NCI-H1105 (cell line): Measurements from ENCODE around the gene FOXP3.
A peak's percentile ranks its signal among the peaks of the same experiment; 100 is the strongest.

Source experiments
- DNase-seq: peaks from one replicate; lab custom pipeline; 2025; lab: John Stamatoyannopoulos, UW

Gene FOXP3

DNA sequence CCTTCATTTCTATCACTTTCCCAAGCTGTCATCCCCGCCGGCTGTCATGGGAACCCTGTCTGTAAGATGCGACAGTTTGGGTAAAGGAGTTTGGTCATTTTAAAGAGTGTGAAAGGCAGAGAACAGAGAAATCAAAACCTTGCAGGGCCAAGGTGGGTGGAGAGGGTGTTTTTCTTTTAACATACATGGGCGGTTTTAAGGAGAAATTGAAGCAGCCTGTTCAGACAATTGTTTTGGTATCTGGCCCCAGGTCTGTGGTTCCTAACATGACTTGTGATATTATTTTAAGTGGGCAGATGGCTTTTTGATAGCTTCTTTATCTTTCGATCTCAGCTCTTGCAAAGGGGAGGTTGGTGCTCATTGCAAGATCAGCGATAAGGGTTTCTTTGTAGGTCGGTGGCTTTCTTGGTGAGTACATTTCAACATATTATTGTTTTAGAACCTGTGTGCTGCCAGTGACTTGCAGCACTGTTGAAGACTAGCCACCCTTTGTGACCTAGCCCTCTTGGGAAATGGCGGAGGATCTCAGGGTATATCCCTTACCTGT lies 8.7 kb upstream of the FOXP3 start:
- DNase-seq = no peak

DNA sequence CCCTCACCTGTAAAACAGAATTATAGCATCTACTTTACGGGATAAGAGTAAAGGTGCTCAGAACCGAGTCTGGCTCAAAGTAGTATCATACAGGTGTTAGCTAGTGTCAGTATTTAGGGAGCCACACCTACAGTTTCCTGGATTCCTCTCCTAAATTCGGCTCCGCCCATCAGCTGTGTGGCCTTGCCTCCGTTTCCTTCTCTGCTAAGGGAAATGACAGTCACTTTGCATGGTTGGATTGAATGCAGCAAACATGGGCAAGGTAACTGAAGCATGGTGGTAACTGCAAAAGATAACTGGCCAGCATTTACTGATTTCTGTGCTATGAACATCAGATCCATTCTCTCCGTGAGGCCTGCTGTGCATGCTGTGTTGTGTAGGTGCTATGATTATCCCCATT lies 7.9 kb upstream of the FOXP3 start:
- no peak for DNase-seq

DNA sequence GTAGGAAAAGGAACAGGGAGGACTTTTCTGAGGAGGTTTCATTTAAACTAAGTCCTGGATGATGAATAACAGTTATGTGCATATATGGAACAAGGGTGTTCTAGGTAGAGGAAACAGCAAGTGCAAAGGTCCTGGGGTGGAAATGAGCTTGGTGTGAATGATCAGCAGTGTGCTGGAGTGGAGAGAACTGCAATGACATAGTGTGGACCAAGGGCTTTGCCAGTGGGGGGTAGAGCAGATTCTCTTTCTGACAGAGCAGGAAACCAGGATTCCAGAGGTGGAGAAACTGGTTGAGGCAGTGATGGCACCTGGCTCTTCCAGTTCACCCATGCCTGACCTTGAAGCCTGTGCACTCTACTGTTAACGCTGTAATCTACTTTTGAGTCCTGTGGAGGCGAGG lies 6.8 kb upstream of the FOXP3 start:
- DNase-seq = no peak

DNA sequence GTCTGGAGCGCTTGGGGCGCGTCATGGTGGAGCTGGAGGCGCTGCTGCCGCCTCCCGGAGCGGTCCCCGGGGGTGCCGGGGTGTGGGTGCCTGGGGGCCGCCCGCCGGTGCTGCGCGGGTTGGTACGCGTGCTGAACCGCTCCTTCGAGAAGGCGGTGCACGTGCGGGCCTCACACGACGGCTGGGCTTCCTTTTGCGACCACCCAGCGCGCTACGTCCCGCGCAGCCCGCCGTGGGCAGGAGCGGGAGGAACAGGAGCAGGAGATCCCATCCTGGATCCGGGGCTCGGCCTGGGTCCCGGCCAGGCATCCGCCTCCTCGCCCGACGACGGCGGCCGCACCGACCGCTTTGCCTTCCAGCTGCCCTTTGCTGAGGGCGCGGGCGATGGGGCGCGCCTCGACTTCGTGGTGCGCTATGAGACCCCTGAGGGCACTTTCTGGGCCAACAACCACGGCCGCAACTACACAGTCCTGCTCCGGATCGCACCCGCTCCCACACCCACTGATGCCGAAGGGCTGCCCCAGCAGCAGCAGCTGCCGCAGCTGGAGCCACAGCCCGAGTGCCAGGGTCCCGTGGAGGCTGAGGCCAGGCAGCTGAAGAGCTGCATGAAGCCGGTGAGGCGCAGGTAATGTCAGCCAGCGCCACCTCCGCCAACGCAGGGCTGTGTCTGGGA lies 5.9 kb upstream of the FOXP3 start:
- DNase-seq = no peak

DNA sequence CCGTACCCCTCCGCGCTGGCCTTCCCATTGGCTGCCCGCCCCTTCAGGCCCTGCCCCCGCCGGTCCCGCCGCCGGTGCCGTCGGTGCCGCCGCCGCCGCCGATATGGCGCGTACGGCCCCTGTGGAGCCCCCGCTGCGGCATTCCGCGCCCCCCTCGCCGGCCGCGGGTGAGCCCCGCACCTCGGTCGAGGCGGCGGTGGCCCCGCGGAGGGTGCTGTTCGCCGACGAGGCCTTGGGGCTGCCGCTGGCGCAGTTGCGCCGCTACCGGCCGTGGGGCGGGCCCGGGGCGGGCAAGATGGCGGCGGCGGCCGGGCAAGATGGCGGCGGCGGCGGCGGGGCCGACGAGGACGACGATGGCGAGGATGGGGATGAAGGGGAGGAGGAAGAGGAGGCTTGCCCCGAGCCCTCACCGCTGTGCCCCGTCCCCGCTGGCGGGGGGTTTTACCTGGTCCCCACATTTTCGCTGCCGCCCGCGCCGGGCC lies 5.3 kb upstream of the FOXP3 start, which contains the start of gene PPP1R3F:
Gene PPP1R3F (plus strand): TSS at position 27 of the 482 bp plus-strand sequence. CDS start 77 bp downstream, at position 104.
- DNase-seq = no peak

DNA sequence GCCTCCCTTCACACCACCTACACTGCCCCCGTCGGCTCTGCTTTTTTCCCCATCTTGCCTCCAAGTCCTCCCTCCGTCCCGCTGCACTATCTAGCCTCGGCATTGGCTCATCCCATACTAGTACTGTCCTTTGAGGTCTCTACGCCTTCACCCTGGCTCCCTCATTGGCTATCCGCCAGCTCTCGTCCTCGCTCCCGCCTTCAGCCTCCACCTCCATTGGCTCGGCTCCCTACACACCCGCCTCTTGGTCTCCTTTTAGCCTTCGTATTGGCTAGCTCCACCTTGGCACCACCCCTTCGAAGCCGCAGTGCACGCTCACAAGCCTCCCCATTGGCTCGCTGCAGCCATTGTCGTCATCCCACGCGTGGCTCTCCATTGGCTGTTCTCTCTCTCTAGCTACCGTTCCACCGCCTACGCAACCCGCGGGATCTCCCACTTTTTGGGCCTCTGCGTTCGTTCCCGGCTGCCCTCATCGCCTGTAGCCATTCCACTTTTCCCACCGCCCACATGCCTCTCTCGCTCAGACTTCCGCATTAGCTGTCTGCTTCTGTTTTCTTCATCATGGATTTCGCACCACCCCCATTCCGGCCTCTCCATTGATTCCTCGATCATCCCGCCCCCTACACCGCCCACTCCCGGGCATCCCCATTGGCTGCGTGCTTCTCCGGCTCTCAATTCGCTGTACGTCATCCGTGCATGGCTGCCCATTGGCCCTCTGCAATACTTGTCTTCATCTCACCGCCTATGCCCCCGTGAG lies 4.7 kb upstream of the FOXP3 start:
- peak; percentile 92 for DNase-seq

DNA sequence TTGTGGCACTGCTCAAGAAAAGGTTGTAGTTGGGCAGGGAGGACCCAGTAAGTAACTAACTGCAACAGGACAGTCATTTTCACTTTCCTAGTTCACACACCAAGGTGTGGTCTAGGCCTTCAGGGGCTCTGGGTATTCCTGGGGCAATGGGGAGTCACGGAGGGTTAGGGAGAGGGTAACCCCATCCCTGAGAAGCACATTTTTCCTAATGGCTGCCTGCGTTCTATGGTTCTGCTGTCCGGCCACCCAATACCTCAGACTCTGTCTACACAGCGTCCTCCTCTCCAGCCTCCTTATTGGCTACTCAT lies 4.1 kb upstream of the FOXP3 start:
- no peak for DNase-seq

DNA sequence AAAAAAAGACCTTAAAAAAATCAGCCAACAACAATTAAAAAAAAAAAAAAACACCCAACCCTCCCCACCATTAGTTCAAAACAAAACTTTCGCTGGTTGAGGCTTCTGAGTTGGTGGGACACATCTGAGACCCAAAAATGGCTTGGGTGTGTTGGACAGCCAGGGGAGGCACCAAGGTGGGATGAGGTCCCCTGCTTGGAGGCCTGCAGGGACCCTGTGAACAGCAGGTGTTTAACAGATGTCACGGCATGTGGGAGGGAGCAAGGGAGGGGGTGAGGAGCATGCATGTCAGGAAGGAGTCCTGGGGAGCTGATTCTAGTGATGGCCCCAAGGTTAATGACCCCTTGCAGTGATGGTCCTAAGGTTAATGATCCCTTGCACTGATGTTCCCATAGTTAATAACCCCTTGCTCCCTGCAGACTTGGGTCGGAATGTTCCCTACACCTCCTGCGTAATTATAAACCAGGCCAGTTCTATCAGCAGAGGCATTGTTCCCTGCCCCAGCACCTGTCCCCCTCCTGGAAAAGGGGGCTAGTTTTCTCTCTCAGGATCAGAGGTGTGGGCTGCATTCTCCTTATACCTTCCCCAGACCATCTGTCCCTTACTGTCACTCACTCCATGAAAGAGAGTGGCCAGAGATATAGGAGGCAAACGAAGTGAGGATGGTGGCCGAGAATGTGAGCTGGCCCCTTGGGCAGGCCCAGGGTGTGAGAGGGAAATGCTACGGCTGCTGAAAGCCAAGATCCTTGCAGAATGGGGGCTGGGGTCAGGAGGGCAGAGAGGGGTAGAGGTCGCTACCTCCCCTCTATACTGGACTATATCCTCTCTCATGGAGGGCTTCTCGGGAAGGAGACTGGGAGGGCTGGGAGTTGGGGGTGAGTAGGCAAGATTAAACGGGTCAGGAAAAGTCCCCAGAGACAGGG lies 2.3 kb upstream of the FOXP3 start:
- DNase-seq = no peak

DNA sequence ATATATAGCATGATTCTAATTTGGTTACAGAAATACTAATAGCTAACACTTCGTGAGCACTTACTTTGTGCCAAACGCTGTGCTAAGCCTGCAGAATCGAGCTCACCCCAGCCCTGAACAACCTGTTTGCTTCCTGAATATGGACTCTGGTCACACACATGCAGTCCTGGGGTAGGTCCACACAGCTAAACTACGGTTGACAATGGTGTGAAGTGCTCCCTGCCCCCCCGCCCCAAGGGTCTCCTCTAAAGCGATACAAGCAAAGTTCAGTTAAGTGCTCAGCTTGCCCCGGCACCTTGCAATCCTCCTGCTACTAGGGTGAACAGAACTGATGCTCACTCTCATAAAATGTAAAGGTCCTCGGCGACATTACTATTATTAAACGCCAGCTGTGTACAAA lies 879 bp downstream of the FOXP3 start:
- DNase-seq = no peak

DNA sequence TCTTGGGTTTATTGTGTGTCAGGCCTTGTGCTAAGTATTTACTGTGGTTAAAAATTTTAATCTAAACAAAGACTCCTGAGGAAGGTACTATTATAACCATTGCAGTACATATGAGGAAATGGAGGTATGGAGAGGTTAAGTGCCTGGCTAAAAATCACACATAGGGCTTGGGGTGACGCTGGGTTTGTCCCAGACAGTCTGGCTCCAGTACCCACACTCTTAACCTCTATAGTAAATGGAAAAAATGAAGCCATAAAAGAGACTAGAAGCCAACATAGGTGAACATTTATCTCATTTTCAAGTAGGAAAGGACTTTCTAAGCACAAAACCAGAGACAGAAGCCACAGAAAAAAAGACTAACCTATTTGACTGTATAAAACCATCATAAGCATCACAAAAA lies 1.9 kb downstream of the FOXP3 start:
- no peak for DNase-seq

DNA sequence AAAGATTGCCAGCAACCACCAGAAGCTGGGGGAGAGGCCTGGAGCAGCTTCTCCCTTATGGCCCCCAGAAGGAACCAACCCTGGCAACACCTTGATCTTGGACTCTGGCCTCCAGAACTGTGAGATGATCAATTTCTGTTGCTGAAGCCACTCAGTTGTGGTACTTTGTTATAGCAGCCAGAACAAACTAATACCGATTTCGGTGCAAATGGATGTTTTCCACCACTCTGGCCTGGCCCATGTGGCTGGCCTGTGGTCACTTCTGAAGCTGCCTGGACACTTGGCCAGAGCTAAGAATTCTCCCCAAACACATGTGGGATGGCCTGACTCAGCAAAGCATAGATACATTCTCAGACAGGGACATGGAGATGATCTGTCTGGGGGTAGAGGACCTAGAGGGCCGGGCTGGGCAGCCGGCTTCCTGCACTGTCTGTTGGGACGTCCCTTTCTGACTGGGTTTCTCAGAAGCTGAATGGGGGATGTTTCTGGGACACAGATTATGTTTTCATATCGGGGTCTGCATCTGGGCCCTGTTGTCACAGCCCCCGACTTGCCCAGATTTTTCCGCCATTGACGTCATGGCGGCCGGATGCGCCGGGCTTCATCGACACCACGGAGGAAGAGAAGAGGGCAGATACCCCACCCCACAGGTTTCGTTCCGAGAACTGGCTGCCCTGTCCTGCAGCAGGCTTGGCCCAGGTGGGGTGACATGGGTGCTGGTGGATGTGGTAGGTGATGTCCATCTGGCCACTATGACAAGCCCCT lies 4.1 kb downstream of the FOXP3 start:
- no peak for DNase-seq

DNA sequence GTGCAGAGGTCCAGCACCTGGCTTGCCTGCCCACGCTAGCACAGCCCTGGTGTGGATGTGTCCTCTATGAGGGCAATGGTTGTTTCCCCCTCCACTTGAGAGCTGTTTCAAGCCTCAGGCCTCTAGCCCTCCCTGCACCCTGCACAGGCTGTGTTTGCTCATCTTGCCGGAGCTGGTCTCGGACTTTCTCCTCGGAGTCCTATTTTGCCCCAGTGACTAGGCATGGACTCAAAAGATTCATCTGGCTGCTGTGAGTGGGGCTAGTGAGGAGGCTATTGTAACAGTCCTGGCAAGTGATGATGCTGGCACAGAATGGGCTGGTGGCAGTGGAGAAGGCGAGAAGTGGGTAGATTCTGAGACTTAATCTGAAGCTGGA lies 5.8 kb downstream of the FOXP3 start:
- DNase-seq = no peak

DNA sequence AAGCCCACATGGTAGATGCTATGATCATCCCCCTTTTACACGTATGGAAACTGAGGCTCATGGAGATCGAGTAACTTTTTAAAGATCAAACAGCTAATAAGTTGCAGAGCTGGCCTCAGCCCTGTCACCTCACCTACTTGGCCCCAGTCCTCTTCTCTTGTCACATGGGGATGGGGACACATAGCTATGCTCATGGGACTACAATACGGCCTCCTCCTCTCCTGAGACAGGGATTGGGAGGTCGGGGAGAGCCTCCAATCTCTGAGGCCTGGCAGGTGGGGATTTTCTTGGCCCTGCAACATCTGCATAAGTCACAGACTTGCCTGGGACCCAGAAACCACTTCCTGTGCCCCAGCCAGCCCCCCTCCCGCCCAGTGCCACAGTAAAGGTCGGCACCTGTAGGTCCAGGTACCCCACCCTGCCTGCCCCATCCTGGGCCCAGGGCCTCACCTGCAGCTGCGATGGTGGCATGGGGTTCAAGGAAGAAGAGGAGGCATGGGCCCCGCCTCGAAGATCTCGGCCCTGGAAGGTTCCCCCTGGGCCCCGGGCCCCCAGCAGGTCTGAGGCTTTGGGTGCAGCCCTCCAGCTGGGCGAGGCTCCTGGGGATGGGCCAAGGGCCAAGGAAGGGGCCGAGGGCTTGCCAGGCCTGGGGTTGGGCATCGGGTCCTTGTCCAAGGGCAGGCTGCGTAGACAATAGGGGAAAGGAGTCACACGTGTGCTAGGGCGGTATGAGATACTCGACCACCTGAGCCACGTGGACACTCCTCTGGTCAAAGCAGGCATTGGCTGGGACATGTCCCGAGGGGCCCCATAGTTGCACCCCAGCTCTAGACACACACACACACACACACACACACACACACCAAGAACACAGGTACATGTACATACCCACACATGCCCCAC lies 6.4 kb downstream of the FOXP3 start:
- DNase-seq = no peak

DNA sequence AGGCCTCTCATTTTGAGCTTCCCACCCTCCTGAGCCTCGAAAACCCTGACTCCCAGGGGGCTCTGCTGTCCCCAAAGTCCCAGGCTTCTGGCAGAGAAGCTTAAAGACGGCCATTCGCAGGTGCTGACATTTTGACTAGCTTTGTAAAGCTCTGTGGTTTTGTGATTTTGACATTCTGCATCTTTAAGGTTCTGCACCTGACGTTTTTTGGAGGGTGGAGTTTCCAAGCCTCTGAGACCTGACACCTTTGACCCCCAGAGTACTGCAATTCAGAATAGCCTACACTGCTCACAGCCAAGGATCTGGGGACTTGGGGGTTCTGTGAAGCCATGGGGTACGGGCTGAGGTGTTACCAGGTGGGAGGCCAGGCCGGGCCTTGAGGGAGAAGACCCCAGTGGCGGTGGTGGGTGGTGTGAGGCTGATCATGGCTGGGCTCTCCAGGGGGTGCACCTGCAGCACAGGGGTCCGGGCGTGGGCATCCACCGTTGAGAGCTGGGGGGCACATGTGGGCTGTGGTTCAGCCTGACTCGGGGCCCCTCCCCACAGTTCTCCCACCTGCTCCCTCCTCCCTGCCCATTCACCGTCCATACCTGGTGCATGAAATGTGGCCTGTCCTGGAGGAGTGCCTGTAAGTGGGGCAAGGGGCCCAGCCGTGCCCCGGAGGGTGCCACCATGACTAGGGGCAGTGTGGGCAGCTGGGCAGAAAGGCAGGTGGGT lies 7.3 kb downstream of the FOXP3 start:
- no peak for DNase-seq

DNA sequence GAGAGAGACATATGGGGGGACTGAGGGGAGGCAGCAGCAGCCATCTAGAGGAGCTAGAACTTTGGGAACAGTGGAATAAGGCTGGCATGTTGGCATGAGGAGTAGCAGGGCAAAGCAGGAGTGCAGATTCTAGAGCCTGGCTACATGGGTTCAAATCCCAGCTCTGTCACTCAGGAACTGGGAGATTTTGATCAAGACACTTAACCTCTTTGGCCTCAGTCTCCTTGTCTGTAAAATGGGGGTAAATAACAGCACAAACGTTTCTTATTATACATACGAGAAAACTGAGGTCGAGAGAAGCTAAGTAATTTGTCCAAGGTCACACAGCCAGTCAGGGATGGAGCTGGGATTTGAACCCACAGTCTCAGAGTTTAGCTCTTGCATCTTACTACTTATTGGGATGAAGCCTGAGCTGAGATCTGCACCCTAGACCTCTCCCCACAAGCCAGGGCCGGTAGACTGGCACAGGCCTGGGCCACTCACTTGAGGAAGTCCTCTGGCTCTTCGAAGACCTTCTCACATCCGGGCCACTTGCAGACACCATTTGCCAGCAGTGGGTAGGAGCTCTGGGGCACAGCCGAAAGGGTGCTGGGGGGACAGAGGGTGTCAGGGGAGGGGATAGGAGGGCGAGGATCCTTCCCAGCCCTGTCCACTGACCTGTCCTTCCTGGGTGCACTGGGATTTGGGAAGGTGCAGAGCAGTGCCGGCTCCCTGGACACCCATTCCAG lies 8.1 kb downstream of the FOXP3 start:
- no peak for DNase-seq

DNA sequence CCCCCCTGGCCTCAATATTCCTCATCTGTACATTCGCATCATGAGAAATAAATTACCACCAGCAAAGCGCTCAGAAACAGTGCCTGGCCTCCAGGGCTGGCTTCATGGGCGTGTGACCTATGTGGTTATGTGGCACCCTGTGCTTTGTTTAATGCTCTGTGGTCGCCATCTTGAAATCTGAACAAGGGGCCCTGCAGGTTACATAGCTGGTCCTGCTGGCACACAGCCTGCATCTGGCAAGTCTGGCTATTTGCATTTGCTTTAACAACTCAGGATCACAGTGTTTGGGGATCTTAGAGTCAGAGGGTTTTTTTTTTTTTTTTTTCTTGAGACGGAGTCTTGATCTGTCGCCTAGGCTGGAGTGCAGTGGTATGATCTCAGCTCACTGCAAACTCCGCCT lies 9.9 kb downstream of the FOXP3 start:
- no peak for DNase-seq

DNA sequence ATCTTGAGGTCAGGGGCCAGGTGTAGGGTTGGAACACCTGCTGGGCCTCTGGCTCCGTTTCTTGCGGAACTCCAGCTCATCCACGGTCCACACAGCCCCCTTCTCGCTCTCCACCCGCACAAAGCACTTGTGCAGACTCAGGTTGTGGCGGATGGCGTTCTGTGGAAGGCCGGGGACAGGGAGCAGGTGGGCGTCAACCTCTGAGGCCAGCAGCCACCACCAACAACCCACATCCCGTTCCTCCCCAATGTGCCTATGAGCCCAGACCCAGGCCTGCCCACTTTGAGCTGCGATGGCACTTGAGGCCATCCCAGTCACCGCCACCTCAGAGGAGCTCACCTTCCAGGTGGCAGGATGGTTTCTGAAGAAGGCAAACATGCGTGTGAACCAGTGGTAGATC lies 13.2 kb downstream of the FOXP3 start:
- no peak for DNase-seq

DNA sequence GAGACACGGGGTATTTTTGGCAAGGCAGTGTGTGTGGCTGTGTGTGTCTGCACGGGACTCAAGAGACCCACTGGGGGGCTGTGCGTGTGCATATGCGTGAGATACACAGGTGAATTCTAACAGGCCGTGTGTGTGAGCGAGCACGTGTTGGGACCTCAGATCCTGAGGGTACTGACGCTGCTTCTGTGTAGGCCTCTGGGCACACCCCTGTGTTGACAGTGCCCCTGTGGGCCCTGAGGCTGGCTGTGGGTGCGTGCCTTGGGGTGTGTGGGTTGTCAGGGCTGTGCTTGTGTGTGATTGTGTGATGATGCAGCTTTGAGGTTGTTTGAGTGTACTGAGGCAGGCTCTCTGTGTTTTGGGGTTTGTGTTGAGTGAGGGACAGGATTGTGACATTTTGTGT lies 13.9 kb downstream of the FOXP3 start:
- no peak for DNase-seq

DNA sequence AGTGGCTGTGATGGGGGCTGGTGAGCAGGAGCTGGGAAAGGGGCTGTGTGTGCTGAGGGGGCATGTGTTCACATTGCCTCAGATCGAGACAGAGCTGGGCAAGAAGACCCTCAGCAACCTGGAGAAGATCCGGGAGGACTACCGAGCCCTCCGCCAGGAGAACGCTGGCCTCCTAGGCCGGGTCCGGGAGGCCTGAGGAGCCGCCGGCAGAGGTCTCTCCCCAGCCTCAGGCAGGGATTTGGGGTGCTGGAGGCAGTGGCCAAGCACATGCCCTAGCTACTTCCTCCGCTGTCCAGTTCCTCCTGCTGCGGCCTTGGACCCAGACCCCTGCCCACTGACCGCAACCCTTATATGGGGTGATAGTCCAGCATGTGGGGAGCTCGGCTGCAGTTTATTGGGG lies 14.4 kb downstream of the FOXP3 start:
- DNase-seq = no peak
